AML-193 (cell line): ENCODE results near the gene INSIG2.

Experiments used
- DNase-seq, 2 experiments: peaks; one replicate each; lab custom pipeline; 2025; lab: John Stamatoyannopoulos, UW

The INSIG2 gene

GRCh38 chr2:118127250-118127649, 39.0 kb downstream of the INSIG2 start:
- DNase-seq = no peak

GRCh38 chr2:118128826-118129225, 40.6 kb downstream of the INSIG2 start:
- no peak for DNase-seq

GRCh38 chr2:118130385-118130784, 42.1 kb downstream of the INSIG2 start:
- no peak for DNase-seq

- no peak for DNase-seq
These were observed 43.5 kb downstream of the INSIG2 start for GRCh38 chr2:118131771-118132170.

- DNase-seq = no peak
These were observed 45.6 kb downstream of the INSIG2 start for GRCh38 chr2:118133916-118134315.

GRCh38 chr2:118134650-118135049, 46.4 kb downstream of the INSIG2 start:
- DNase-seq = no peak

GRCh38 chr2:118145207-118145606, 56.9 kb downstream of the INSIG2 start:
- no peak for DNase-seq

- no peak for DNase-seq
These were observed 57.5 kb downstream of the INSIG2 start for GRCh38 chr2:118145806-118146205.

GRCh38 chr2:118146315-118147283, 58.3 kb downstream of the INSIG2 start:
- no peak for DNase-seq

GRCh38 chr2:118148133-118148532, 59.9 kb downstream of the INSIG2 start:
- no peak for DNase-seq

GRCh38 chr2:118148809-118149208, 60.5 kb downstream of the INSIG2 start:
- no peak for DNase-seq

GRCh38 chr2:118150294-118150693, 62.0 kb downstream of the INSIG2 start:
- DNase-seq = no peak

GRCh38 chr2:118151831-118152230, 63.6 kb downstream of the INSIG2 start:
- no peak for DNase-seq

GRCh38 chr2:118153433-118153832, 65.2 kb downstream of the INSIG2 start:
- DNase-seq = no peak

- DNase-seq = no peak
These were observed 65.9 kb downstream of the INSIG2 start for GRCh38 chr2:118154176-118154575.
